Activated T-helper 17 cell treated with anti-CD3 and anti-CD28 coated beads, Interleukin-2, amount 50 U/mL, for 72 hours (primary cell): ENCODE results near the gene CDC42EP3. TPM values are rescaled to one million over a fixed set of nuclear protein-coding genes. Genes with fewer than 3 reads are reported as not detected.
A peak's percentile ranks its signal among the peaks of the same experiment; 100 is the strongest.

ENCODE experiments used
- ATAC-seq: fragments of 150-1000 bp; cut with Tn5 transposase; replicated peaks from 2 replicates; pipeline ENCODE4 v1.10.0; 2021; ENCODE audit warnings: mild to moderate bottlenecking, moderate library complexity
- H3K27ac Mint-ChIP-seq: one replicate; pipeline ENCODE4 v1.8.0; 2022; ENCODE audit warnings: mixed read lengths
- H3K27me3 Mint-ChIP-seq: one replicate; pipeline ENCODE4 v1.8.0; 2022; ENCODE audit warnings: mixed read lengths
- H3K36me3 Mint-ChIP-seq: one replicate; pipeline ENCODE4 v1.8.0; 2022; ENCODE audit warnings: low read depth, mild to moderate bottlenecking, mixed read lengths
- H3K4me1 Mint-ChIP-seq: one replicate; pipeline ENCODE4 v1.8.0; 2022; ENCODE audit warnings: mixed read lengths
- H3K4me3 Mint-ChIP-seq: one replicate; pipeline ENCODE4 v1.8.0; 2022; ENCODE audit warnings: mild to moderate bottlenecking, mixed read lengths
- H3K9me3 Mint-ChIP-seq: one replicate; pipeline ENCODE4 v1.8.0; 2022; ENCODE audit warnings: mixed read lengths
- total RNA-seq, 2 donors: library from RNA; stranded (reverse); gene quantifications; one replicate each; pipeline ENCODE4 v1.2.3, GENCODE V29; 2022

Gene CDC42EP3
- total RNA-seq, 2 donors from 2014 or later, result 33.5 to 40.9 TPM

DNA sequence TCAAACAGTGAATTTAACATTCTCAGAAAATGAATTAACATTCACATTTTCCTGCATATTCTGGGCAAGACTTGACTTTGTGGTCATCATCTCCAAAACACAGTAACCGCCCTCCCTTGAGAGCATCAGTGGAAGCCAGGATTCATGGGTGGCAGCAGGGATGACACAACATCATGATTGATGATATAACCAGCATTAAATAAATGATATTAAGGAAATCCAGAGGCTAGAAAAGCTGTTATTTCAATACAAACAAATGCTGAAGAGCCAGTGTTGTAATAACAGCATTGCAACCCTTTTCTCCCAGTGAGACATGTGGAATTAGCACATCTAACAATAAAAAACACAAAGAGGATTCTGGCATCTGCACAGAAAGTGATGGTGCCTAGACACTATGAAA is 41.1 kb downstream of the CDC42EP3 start:
- ATAC-seq, result no peak
- Mint-ChIP-seq H3K27me3 (no peaks in the 10 kb centered on the region), H3K4me1 (peaks cover 59% of the 10 kb centered on the region), H3K27ac (peak overlapping the region; percentile 6), H3K9me3 (no peaks in the 10 kb centered on the region), H3K4me3 (peak overlapping the region; percentile 86), H3K36me3 (peaks cover 12% of the 10 kb centered on the region)

DNA sequence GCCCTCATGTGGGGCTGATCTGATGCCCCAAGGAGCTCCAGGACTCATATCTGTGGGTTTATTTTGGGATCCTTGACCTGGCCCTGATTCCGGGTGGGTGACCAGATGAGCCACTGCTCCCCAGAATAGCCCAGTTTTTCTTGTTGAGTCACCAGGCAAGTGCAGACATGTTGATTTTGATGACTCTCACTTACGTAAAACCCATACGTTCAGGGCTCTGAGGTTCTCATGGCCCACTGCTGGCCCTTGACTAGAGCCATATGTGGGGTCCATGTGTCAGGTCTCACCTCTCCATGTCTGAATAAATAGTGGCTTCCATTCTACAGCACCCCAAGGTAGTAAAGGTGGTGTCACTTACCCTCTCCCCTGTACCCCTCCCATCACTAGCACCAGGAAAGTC is 41.9 kb downstream of the CDC42EP3 start:
- Mint-ChIP-seq H3K36me3 (peaks cover 12% of the 10 kb centered on the region), H3K27ac (peak overlapping the region; percentile 6), H3K4me1 (peaks cover 59% of the 10 kb centered on the region), H3K27me3 (no peaks in the 10 kb centered on the region), H3K4me3 (peak overlapping the region; percentile 86), H3K9me3 (no peaks in the 10 kb centered on the region)
- no peak for ATAC-seq

DNA sequence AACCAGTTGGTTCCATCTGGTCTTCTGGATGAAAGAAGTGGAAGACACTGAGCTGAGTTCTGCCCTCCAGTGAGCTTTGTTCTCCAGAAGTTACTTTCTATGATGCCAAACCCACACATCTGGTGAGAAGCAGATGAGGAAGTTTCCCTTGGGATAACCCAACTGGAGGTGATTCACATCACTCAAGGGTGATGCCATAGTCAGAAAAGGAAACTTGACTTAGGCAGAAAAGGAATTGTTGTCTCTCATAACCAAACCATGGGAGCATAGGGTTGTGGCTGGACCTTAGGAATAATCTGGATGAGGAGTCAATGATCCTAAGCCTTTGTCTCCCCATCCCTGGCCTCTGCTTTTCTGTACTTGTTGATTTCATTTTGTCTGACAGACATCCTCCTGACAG is 43.7 kb downstream of the CDC42EP3 start:
- Mint-ChIP-seq H3K4me1 (peaks cover 63% of the 10 kb centered on the region), H3K27ac (no peak overlapping the region), H3K36me3 (peaks cover 14% of the 10 kb centered on the region), H3K9me3 (no peaks in the 10 kb centered on the region), H3K27me3 (no peaks in the 10 kb centered on the region), H3K4me3 (peak overlapping the region; percentile 86)
- no peak for ATAC-seq

DNA sequence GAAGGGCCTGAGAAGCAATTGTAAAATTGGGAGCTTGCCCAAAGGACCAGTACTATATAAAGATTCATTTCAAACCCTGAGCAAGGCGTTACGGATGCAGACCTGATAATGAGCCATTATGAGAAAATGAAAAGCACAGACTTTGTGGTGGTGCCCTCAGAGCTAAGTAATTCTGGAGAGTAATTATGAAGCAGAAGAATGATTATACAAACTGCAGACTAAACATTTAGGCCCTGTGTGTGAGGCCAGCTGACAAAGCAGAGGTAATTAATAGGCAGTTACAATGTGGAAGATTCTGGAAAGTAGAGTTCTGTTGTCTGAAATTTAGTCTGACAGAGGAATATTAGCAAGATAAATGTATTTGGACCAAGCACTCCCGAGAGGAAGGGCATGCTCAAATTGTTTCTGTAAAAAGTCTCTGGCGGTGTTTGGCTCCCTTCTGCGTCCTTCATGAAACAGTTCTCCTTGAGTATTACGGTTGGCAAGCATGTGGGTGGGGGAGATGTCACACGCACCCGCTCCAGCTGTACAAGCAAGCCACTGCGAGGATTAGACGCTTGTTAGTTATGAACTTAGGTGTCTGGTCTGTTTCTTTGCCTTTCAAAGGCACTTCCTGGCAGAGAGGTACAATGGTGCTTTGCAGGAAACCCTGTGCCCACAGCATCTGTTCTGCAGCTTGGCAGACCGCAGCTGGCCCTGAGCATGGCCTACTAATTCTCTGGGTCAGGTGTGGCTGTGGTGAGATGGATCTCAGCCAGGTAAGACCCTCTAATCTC is 45.5 kb downstream of the CDC42EP3 start:
- H3K27ac Mint-ChIP-seq, result peak overlapping the region; percentile 97
- H3K9me3 Mint-ChIP-seq, result no peaks in the 10 kb centered on the region
- peak overlapping the region; percentile 86 for H3K4me3 Mint-ChIP-seq
- peaks cover 65% of the 10 kb centered on the region for H3K4me1 Mint-ChIP-seq
- ATAC-seq, result peak; percentile 50
- H3K27me3 Mint-ChIP-seq, result no peaks in the 10 kb centered on the region
- peaks cover 14% of the 10 kb centered on the region for H3K36me3 Mint-ChIP-seq

DNA sequence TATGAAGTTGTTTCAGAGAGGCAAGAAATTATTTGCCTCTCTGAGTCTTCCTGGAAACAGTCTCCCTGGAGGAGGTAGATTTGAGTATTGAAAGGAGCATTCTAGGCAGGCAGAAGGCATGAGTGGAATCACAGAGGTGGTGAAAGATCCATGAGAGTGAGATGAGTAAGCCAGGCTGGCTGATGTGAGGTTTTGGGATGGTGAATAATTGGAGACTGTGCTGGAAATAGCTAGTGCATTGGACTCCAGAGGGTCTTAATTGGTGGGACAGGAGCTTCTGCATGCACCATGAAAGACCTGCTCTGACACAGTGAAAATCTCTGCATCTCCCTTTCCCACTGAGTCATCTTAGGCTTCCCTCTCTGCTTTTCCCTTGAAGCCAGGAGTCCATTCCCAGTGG is 46.3 kb downstream of the CDC42EP3 start:
- H3K9me3 Mint-ChIP-seq, result no peaks in the 10 kb centered on the region
- no peak for ATAC-seq
- H3K27me3 Mint-ChIP-seq, result no peaks in the 10 kb centered on the region
- peaks cover 14% of the 10 kb centered on the region for H3K36me3 Mint-ChIP-seq
- peaks cover 64% of the 10 kb centered on the region for H3K4me1 Mint-ChIP-seq
- peak overlapping the region; percentile 97 for H3K27ac Mint-ChIP-seq
- peak overlapping the region; percentile 86 for H3K4me3 Mint-ChIP-seq

DNA sequence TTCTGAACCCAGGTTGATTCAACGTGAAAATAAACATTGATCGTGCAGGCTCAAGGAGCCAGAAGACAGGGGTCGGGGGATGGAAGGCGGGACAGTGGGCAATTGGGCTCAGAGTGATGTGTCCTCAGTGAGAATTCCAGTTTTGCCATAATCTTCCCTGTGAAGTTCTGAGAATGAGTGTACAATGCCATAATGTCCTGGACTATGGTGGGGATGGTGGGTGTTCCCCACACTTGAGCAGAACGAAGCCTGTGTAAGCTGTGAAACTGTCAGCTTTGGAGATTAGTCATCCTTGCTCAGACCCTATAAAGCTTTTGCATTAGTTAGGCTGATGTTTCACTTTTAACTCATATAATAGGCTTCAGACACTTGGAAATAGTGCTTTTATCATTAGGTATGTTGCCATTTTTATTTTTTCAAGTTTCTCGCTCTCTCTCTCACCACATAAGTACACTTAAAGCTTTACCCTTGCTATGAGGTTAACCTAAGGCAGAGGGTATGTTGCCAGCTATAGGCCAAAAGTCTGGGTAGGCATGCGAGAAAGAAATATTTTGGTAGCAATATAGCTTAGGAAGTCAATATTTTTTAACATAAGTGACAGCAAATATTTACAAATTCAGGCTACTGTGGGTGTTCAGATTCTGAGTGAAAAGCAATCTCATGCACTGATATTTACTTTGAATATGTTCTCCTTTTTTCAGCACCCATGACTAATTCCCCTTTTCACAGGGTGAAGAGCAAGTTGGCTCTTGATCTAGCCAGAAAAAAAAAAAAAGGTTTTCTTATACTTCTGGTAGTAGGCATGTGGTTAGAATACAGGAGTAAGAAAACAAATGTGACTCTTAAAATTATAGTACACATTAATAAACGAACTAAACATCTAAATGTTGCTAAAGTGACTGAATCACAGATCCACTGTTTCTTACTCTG is 47.2 kb downstream of the CDC42EP3 start:
- H3K9me3 Mint-ChIP-seq, result no peaks in the 10 kb centered on the region
- peak; percentile 74 for ATAC-seq
- H3K27me3 Mint-ChIP-seq, result no peaks in the 10 kb centered on the region
- peaks cover 66% of the 10 kb centered on the region for H3K4me1 Mint-ChIP-seq
- H3K27ac Mint-ChIP-seq, result peak overlapping the region; percentile 97
- peak overlapping the region; percentile 86 for H3K4me3 Mint-ChIP-seq
- H3K36me3 Mint-ChIP-seq, result peaks cover 14% of the 10 kb centered on the region

DNA sequence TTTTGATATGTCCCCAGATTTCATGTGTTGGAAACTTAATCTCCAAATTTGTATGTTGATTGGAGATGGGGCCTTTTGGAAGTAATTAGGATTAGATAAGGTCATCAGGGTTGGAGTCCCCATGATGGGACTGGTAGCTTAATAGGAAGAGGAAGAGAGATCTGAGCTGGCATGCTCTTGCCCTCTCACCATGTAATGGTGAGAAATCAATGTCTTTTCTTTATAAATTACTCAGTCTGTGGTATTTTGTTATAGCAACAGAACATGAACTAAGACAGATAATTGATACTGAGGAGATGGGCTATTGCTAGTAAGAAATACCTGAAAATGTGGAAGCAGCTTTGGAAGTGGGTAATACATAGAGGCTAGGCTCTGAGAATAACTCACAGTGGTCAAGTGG is 48.0 kb downstream of the CDC42EP3 start:
- H3K27me3 Mint-ChIP-seq, result no peaks in the 10 kb centered on the region
- peak overlapping the region; percentile 97 for H3K27ac Mint-ChIP-seq
- H3K36me3 Mint-ChIP-seq, result peaks cover 14% of the 10 kb centered on the region
- ATAC-seq, result peak; percentile 42
- H3K4me1 Mint-ChIP-seq, result peaks cover 69% of the 10 kb centered on the region
- H3K9me3 Mint-ChIP-seq, result no peaks in the 10 kb centered on the region
- peak overlapping the region; percentile 86 for H3K4me3 Mint-ChIP-seq

DNA sequence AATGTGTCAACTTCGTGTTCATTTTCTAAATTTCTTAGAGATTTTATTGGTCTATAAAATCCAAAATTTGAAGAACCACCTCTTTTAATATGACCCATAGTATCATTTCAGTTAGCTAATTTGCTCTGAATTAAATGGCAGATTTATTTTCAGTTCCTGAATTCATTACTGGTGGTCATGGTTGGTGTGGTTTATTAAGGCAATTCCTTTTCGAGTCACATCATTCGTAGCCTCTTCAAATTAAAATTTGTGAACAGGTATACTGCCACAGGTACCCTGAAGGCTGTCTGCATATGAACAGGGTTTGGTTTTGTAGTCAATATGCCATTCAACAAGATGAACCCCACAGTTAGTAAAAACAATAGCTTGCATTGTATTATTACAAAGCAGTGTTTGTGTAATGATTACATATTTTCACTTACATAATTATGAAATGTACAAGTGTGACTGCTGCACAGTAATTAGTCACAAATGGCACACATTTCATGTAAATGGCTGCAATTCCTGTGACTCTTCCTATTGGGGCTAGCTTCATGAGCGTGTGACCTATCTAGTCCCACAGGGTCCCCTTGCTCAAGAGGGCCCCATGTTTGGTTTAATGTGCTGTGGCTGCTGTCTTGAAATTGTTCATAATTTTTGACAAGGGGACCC is 48.9 kb downstream of the CDC42EP3 start:
- peak; percentile 9 for ATAC-seq
- Mint-ChIP-seq H3K4me3 (peak overlapping the region; percentile 86), H3K9me3 (no peaks in the 10 kb centered on the region), H3K4me1 (peaks cover 74% of the 10 kb centered on the region), H3K36me3 (peaks cover 14% of the 10 kb centered on the region), H3K27me3 (no peaks in the 10 kb centered on the region), H3K27ac (peak overlapping the region; percentile 97)

DNA sequence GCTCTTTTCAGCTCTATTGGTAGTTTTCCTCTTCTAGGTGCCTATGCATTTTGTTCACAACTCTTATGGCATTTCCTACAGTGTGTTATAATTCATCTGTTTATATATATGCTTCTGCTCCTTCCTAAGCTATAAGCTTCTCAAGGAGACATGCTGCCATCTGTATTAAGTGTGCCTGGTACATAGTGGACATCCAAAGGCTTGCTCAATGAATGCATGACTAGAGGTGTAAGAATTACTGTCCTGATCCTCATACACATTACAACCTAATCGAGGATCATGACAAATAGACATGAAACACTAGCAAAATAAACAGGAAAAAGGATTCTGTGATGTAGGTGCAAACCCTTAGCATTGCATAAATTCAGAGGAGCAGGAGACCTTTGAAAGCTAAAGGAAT is 50.2 kb downstream of the CDC42EP3 start:
- peak overlapping the region; percentile 59 for H3K4me3 Mint-ChIP-seq
- no peaks in the 10 kb centered on the region for H3K27me3 Mint-ChIP-seq
- H3K27ac Mint-ChIP-seq, result peak overlapping the region; percentile 13
- H3K9me3 Mint-ChIP-seq, result no peaks in the 10 kb centered on the region
- no peak for ATAC-seq
- H3K36me3 Mint-ChIP-seq, result peaks cover 14% of the 10 kb centered on the region
- H3K4me1 Mint-ChIP-seq, result peaks cover 76% of the 10 kb centered on the region

DNA sequence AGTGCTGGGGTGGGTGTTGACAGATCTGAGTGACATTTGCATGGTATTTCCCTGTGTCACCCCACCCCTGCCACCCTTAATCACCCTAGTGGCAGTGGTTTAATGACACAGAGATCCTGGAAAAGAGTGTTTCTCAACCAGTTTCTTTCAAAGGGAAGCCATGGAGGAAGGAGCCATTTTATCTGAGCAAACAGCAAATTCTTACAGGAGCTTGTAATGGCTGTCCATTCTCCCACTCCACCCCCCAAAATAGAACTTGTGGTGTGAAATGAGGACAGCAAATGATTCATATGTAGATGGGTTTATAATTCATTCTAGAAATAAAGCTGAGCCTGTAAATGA is 51.5 kb downstream of the CDC42EP3 start:
- H3K27ac Mint-ChIP-seq, result peak overlapping the region; percentile 13
- no peaks in the 10 kb centered on the region for H3K27me3 Mint-ChIP-seq
- peak overlapping the region; percentile 59 for H3K4me3 Mint-ChIP-seq
- H3K36me3 Mint-ChIP-seq, result peaks cover 14% of the 10 kb centered on the region
- no peak for ATAC-seq
- no peaks in the 10 kb centered on the region for H3K9me3 Mint-ChIP-seq
- H3K4me1 Mint-ChIP-seq, result peaks cover 76% of the 10 kb centered on the region

DNA sequence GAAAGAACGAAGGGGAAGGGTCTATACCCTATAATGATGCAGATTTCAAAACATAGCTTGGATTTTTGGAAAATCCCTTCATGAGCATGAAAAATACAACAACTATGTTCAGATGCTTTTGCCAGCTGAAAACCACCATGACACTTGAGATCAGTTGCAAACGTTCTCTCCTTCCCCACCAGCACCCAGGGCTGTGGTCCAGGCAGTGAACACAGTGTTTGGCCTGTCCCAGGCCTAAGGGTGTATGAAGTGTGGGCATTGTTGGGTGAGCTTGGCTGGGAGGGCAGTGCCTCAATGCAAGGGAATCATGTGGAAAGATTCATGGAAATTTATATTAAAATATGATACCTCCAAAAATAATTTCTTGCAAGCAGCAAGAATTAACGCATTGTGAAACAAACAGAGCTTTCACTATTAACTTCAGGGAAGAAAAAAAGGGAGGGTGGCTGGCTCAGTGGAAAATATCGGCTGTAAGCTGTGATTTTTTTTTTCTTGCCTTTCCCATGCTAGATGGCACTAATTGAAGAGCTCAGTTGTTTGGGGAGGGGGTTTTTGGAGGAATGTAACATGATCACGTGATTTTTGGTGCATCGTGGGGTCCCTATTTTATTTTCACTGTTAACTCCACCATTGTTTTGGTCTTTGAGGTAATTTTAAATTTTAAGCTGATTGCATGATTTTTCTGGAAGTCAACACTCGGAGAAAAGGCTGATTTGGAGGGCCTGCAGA is 52.0 kb downstream of the CDC42EP3 start:
- Mint-ChIP-seq H3K27ac (peak overlapping the region; percentile 13), H3K27me3 (no peaks in the 10 kb centered on the region), H3K9me3 (no peaks in the 10 kb centered on the region), H3K4me1 (peaks cover 75% of the 10 kb centered on the region), H3K36me3 (peaks cover 9% of the 10 kb centered on the region), H3K4me3 (peak overlapping the region; percentile 59)
- ATAC-seq, result no peak

DNA sequence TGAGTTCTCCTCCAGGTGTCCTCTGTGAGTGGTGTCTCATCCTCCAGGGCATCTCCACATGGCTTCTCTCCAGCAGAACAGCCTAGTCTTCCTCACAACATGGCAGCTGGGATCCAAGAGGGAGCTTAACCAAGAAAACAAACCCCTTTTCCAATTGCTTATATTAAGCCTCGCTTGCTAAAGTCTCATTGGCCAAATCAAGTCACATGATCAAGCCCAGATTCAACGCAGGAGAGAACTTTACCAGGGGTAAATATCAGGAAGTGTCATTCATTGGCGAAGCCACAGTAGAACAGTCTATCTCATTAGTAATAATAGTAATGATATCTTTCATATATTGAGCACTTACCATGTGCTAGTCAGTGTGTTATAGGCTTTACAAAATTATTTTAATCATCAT is 53.1 kb downstream of the CDC42EP3 start:
- Mint-ChIP-seq H3K27me3 (no peaks in the 10 kb centered on the region), H3K4me1 (peaks cover 73% of the 10 kb centered on the region), H3K9me3 (no peaks in the 10 kb centered on the region), H3K27ac (no peak overlapping the region), H3K4me3 (peak overlapping the region; percentile 59), H3K36me3 (no peaks in the 10 kb centered on the region)
- no peak for ATAC-seq

DNA sequence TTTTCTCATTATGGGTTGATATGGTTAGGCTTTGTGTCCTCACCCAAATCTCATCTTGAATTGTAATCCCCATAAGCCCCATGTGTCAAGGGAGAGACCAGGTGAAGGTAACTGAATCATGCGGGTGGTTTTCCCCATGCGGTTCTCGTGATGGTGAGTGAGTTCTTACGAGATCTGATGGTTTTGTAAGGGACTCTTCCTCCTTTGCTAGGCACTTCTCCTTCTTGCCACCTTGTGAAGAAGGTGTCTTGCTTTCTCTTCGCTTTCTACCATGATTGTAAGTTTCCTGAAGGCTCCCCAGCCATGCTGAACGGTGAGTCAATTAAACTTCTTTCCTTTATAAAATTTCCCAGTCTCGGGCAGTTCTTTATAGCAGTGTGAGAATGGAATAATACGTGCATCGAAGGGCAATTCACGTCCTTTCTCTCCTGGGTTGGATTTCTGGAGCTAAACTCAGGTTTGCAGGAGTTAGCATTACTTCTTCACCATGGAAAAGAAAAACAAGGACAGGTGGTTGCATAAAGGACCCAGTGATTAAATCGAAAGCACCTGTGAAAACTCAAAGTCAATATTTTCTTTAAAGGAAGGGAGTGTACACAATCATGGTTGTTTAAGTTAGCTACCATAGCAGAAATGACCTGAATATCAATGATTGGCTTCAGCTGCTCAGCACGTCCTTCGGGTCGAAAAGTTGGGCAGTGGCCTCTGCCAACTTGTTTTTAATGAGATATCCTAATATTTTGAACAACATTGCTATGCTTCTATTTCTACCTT is 54.1 kb downstream of the CDC42EP3 start:
- H3K9me3 Mint-ChIP-seq, result no peaks in the 10 kb centered on the region
- no peaks in the 10 kb centered on the region for H3K27me3 Mint-ChIP-seq
- H3K4me1 Mint-ChIP-seq, result peaks cover 67% of the 10 kb centered on the region
- peak overlapping the region; percentile 74 for H3K27ac Mint-ChIP-seq
- ATAC-seq, result peak; percentile 44
- H3K36me3 Mint-ChIP-seq, result no peaks in the 10 kb centered on the region
- H3K4me3 Mint-ChIP-seq, result peak overlapping the region; percentile 59
